ENCODE results near the gene ACOX1. TPM values are rescaled to one million over a fixed set of nuclear protein-coding genes. Genes with fewer than 3 reads are reported as not detected.

ACOX1 gene
- total RNA-seq, 1 experiment from 2014 or later: 39.5 TPM

DNA sequence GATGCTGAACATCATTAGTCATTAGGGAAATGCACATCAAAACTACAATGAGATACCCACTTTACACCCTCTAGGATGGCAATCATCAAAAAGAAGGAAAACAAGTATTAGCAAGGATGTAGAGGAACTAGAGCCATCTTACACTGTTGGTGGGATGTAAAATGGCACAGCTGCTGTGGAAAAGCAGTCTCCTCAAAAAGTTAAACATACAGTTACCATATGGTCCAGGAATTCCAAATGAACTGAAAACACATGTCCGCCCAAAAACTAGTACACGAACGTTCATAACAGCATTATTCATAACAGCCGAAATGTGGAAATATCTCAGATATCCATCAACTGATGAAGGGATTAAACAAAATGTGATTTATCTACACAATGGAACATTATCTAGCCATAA, 45.2 kb downstream of the ACOX1 start:
- H3K27me3 ChIP-seq (replicated peaks; ENCODE audit: insufficient read depth, low read depth, low read length, poor library complexity): no peaks in the 10 kb centered on the region
- H3K4me1 ChIP-seq (ENCODE audit: insufficient read depth, low read length, poor library complexity, severe bottlenecking): no peaks in the 10 kb centered on the region
- no peaks in the 10 kb centered on the region for H3K36me3 ChIP-seq (ENCODE audit: insufficient read depth, low read length, poor library complexity, severe bottlenecking)
- no peaks in the 10 kb centered on the region for H3K9me3 ChIP-seq (ENCODE audit: low read depth, low read length, poor library complexity, severe bottlenecking)
- BruUV-seq (replicated peaks): no TSS peak
- POLR2A ChIA-PET (ENCODE audit: low non-redundant PET): no interaction called here
- H3K27ac ChIP-seq (ENCODE audit: low read depth, low read length, poor library complexity, severe bottlenecking): no peak overlapping the region
- TF ChIP-seq, protein P1, sequence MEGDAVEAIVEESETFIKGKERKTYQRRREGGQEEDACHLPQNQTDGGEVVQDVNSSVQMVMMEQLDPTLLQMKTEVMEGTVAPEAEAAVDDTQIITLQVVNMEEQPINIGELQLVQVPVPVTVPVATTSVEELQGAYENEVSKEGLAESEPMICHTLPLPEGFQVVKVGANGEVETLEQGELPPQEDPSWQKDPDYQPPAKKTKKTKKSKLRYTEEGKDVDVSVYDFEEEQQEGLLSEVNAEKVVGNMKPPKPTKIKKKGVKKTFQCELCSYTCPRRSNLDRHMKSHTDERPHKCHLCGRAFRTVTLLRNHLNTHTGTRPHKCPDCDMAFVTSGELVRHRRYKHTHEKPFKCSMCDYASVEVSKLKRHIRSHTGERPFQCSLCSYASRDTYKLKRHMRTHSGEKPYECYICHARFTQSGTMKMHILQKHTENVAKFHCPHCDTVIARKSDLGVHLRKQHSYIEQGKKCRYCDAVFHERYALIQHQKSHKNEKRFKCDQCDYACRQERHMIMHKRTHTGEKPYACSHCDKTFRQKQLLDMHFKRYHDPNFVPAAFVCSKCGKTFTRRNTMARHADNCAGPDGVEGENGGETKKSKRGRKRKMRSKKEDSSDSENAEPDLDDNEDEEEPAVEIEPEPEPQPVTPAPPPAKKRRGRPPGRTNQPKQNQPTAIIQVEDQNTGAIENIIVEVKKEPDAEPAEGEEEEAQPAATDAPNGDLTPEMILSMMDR (conservative IDR thresholded peaks at IDR 0.05; ENCODE audit: low read depth, low read length): no peak
- TF ChIP-seq EZH2 (IDR thresholded peaks at IDR 0.05; ENCODE audit: borderline replicate concordance, low read depth, low read length, poor library complexity, severe bottlenecking): no peak
- intact Hi-C loops (cut with micrococcal nuclease; ENCODE audit: unreplicated experiment): no loop called here
- no peak for DNase-seq (ENCODE audit: low spot score)
- no peak overlapping the region for H3K4me3 ChIP-seq (ENCODE audit: low read depth, low read length, poor library complexity, severe bottlenecking)
- CTCF ChIA-PET: no interaction called here

DNA sequence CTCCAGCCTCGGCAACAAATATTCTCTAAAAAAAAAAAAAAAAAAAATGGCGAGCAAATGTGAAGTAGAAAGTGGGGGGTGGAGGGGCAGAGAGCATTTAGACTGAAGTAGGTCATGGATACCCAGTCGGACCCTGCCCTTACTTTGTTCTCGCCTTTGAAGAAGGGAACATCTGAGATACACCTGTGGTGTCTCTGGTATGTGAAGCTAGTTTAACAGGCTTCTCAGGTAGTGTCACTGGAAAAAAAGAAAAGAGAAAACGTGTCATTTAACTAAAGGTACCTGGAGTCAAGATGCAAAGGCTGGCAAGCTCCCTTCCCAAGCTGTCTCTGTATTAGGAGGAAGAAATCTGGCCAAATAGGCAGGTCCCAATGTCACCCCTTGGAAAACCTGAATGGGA, 46.1 kb downstream of the ACOX1 start:
- Histone ChIP-seq H3K36me3 (ENCODE audit: insufficient read depth, low read length, poor library complexity, severe bottlenecking) (no peaks in the 10 kb centered on the region), H3K27ac (ENCODE audit: low read depth, low read length, poor library complexity, severe bottlenecking) (no peak overlapping the region), H3K9me3 (ENCODE audit: low read depth, low read length, poor library complexity, severe bottlenecking) (no peaks in the 10 kb centered on the region), H3K4me3 (ENCODE audit: low read depth, low read length, poor library complexity, severe bottlenecking) (no peak overlapping the region), H3K27me3 (replicated peaks; ENCODE audit: insufficient read depth, low read depth, low read length, poor library complexity) (no peaks in the 10 kb centered on the region), H3K4me1 (ENCODE audit: insufficient read depth, low read length, poor library complexity, severe bottlenecking) (no peaks in the 10 kb centered on the region)
- TF ChIP-seq, protein P1 (conservative IDR thresholded peaks at IDR 0.05; ENCODE audit: low read depth, low read length): no peak
- no peak for TF ChIP-seq EZH2 (IDR thresholded peaks at IDR 0.05; ENCODE audit: borderline replicate concordance, low read depth, low read length, poor library complexity, severe bottlenecking)
- BruUV-seq (replicated peaks): no TSS peak
- POLR2A ChIA-PET (ENCODE audit: low non-redundant PET): no interaction called here
- CTCF ChIA-PET: interaction anchor here (0.5 kb wide), 1 partner anchor 244 kb away, joined by 5 read pairs; no protein-coding TSS in a partner anchor
- intact Hi-C loops (cut with micrococcal nuclease; ENCODE audit: unreplicated experiment): no loop called here
- DNase-seq (ENCODE audit: low spot score): no peak

DNA sequence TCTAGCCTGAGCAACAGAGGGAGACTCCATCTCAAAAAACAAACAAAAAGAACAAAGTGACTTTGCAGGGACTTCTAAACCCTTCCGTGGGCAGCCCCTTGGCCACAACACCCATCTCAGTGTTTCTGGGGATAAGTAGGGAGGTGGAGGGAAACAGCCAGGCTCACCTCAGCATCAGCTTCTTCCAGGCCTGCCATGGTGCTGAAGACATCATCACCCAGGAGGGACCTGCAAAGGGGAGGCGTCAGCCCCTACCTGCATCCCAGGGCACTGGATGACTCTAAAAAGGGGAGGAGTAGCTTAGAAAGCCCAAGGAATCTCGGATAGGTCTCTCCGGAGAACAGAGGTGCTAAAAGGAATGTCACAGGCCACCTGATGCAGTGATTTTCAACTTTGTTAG, 47.9 kb downstream of the ACOX1 start:
- Histone ChIP-seq H3K36me3 (ENCODE audit: insufficient read depth, low read length, poor library complexity, severe bottlenecking) (peaks cover 6% of the 10 kb centered on the region), H3K4me3 (ENCODE audit: low read depth, low read length, poor library complexity, severe bottlenecking) (no peak overlapping the region), H3K27me3 (replicated peaks; ENCODE audit: insufficient read depth, low read depth, low read length, poor library complexity) (no peaks in the 10 kb centered on the region), H3K27ac (ENCODE audit: low read depth, low read length, poor library complexity, severe bottlenecking) (no peak overlapping the region), H3K9me3 (ENCODE audit: low read depth, low read length, poor library complexity, severe bottlenecking) (no peaks in the 10 kb centered on the region), H3K4me1 (ENCODE audit: insufficient read depth, low read length, poor library complexity, severe bottlenecking) (no peaks in the 10 kb centered on the region)
- TF ChIP-seq EZH2 (IDR thresholded peaks at IDR 0.05; ENCODE audit: borderline replicate concordance, low read depth, low read length, poor library complexity, severe bottlenecking): no peak
- TF ChIP-seq, protein P1 (conservative IDR thresholded peaks at IDR 0.05; ENCODE audit: low read depth, low read length): no peak
- ChIA-PET CTCF (no interaction called here), POLR2A (ENCODE audit: low non-redundant PET) (no interaction called here)
- intact Hi-C loops (cut with micrococcal nuclease; ENCODE audit: unreplicated experiment): no loop called here
- no TSS peak for BruUV-seq (replicated peaks)
- no peak for DNase-seq (ENCODE audit: low spot score)
